Stomach smooth muscle (tissue), 2 donors: ENCODE results near the gene TTYH2.
A peak's percentile ranks its signal among the peaks of the same experiment; 100 is the strongest.

Source experiments
- H3K27ac ChIP-seq: one replicate; pipeline ENCODE4 v1.7.0; 2013; ENCODE audit warnings: mild to moderate bottlenecking, low read length, inconsistent platforms
- H3K27me3 ChIP-seq, 2 donors: one replicate each; pipeline ENCODE4 v1.7.0; 2013; ENCODE audit warnings: low read length in 2 of 2; ENCODE audit not compliant: insufficient read depth in 2 of 2, control insufficient read depth in 1 of 2
- H3K36me3 ChIP-seq, 2 donors: one replicate each; pipeline ENCODE4 v1.7.0; 2013; ENCODE audit warnings: low read length in 2 of 2; ENCODE audit not compliant: control insufficient read depth in 2 of 2, insufficient read depth in 2 of 2
- H3K4me1 ChIP-seq: one replicate; pipeline ENCODE4 v1.7.0; 2013; ENCODE audit warnings: low read length; ENCODE audit not compliant: control insufficient read depth, insufficient read depth
- H3K4me3 ChIP-seq, 2 donors: one replicate each; pipeline ENCODE4 v1.7.0; 2013; ENCODE audit warnings: low read length in 2 of 2
- H3K9ac ChIP-seq, 2 donors: one replicate each; pipeline ENCODE4 v1.7.0; 2013; ENCODE audit warnings: low read length in 2 of 2, mild to moderate bottlenecking in 1 of 2
- H3K9me3 ChIP-seq, 2 donors: one replicate each; pipeline ENCODE4 v1.7.0; 2013; ENCODE audit warnings: low read length in 2 of 2; ENCODE audit not compliant: control insufficient read depth in 2 of 2
- donor health status: healthy.
- donor health status: Pancreatic carcinoma.

The TTYH2 gene

GRCh38 chr17:74194682-74195081, 18.7 kb upstream of the TTYH2 start:
- Histone ChIP-seq H3K36me3 (no peaks in the 10 kb centered on the region), H3K4me3 (no peak overlapping the region), H3K9me3 (no peaks in the 10 kb centered on the region), H3K4me1 (peaks cover 7% of the 10 kb centered on the region), H3K27me3 (peaks cover 25 to 33% of the 10 kb centered on the region in 2 donors), H3K9ac (no peak overlapping the region), H3K27ac (no peak overlapping the region)

- Histone ChIP-seq H3K27ac (no peak overlapping the region), H3K36me3 (no peaks in the 10 kb centered on the region), H3K4me1 (peaks cover 9% of the 10 kb centered on the region), H3K9ac (no peak overlapping the region), H3K4me3 (no peak overlapping the region), H3K9me3 (no peaks in the 10 kb centered on the region), H3K27me3 (peaks cover 31 to 49% of the 10 kb centered on the region in 2 donors)
Measured at GRCh38 chr17:74196541-74197317, 16.6 kb upstream of the TTYH2 start.

- Histone ChIP-seq H3K9me3 (no peaks in the 10 kb centered on the region), H3K9ac (no peak overlapping the region), H3K36me3 (no peaks in the 10 kb centered on the region), H3K4me1 (peaks cover 9% of the 10 kb centered on the region), H3K4me3 (no peak overlapping the region), H3K27me3 (peaks cover 33 to 50% of the 10 kb centered on the region in 2 donors), H3K27ac (no peak overlapping the region)
Measured at GRCh38 chr17:74197801-74198200, 15.6 kb upstream of the TTYH2 start.

- no peaks in the 10 kb centered on the region for H3K36me3 ChIP-seq
- H3K9me3 ChIP-seq = no peaks in the 10 kb centered on the region
- H3K4me1 ChIP-seq = peaks cover 10% of the 10 kb centered on the region
- no peak overlapping the region for H3K27ac ChIP-seq
- no peak overlapping the region for H3K4me3 ChIP-seq
- no peak overlapping the region for H3K9ac ChIP-seq
- H3K27me3 ChIP-seq = peaks cover 33 to 48% of the 10 kb centered on the region in 2 donors
Measured at GRCh38 chr17:74198694-74199093, 14.7 kb upstream of the TTYH2 start.

- Histone ChIP-seq H3K9me3 (no peaks in the 10 kb centered on the region), H3K9ac (peak overlapping the region in 1 of 2 donors; percentile 36), H3K4me3 (peak overlapping the region in 1 of 2 donors; percentile 44), H3K4me1 (peaks cover 16% of the 10 kb centered on the region), H3K36me3 (no peaks in the 10 kb centered on the region), H3K27ac (no peak overlapping the region), H3K27me3 (peaks cover 33 to 48% of the 10 kb centered on the region in 2 donors)
Measured at GRCh38 chr17:74199306-74200092, 13.9 kb upstream of the TTYH2 start.

GRCh38 chr17:74200112-74200511, 13.3 kb upstream of the TTYH2 start:
- Histone ChIP-seq H3K9ac (no peak overlapping the region), H3K36me3 (peaks cover 1 to 4% of the 10 kb centered on the region in 2 donors), H3K4me3 (no peak overlapping the region), H3K9me3 (no peaks in the 10 kb centered on the region), H3K4me1 (peaks cover 22% of the 10 kb centered on the region), H3K27me3 (peaks cover 30 to 44% of the 10 kb centered on the region in 2 donors), H3K27ac (no peak overlapping the region)

GRCh38 chr17:74201250-74201649, 12.1 kb upstream of the TTYH2 start:
- H3K4me1 ChIP-seq = peaks cover 31% of the 10 kb centered on the region
- peaks cover 7 to 9% of the 10 kb centered on the region in 2 donors for H3K36me3 ChIP-seq
- H3K9me3 ChIP-seq = no peaks in the 10 kb centered on the region
- H3K9ac ChIP-seq = no peak overlapping the region
- H3K27me3 ChIP-seq = peaks cover 21 to 36% of the 10 kb centered on the region in 2 donors
- no peak overlapping the region for H3K4me3 ChIP-seq
- no peak overlapping the region for H3K27ac ChIP-seq

GRCh38 chr17:74201948-74202347, 11.4 kb upstream of the TTYH2 start:
- Histone ChIP-seq H3K4me1 (peaks cover 33% of the 10 kb centered on the region), H3K9ac (no peak overlapping the region), H3K36me3 (peaks cover 9 to 10% of the 10 kb centered on the region in 2 donors), H3K9me3 (no peaks in the 10 kb centered on the region), H3K4me3 (no peak overlapping the region), H3K27me3 (peaks cover 17 to 31% of the 10 kb centered on the region in 2 donors), H3K27ac (no peak overlapping the region)

GRCh38 chr17:74202938-74203337, 10.4 kb upstream of the TTYH2 start:
- Histone ChIP-seq H3K27ac (no peak overlapping the region), H3K36me3 (peaks cover 10 to 15% of the 10 kb centered on the region in 2 donors), H3K4me1 (peaks cover 33% of the 10 kb centered on the region), H3K27me3 (peaks cover 10 to 24% of the 10 kb centered on the region in 2 donors), H3K9me3 (no peaks in the 10 kb centered on the region), H3K4me3 (peak overlapping the region; percentile 95 to 97), H3K9ac (no peak overlapping the region)

GRCh38 chr17:74203439-74204240, 9.7 kb upstream of the TTYH2 start, which contains the start of gene RPL38:
RPL38 (plus strand) TSS chr17:74203678; CDS start chr17:74203956, 278 bp downstream.
- peak within 1 kb of the TSS; percentile 76 for H3K27ac ChIP-seq
- H3K9me3 ChIP-seq = no peaks in the 10 kb centered on the region
- H3K36me3 ChIP-seq = peaks cover 15 to 20% of the 10 kb centered on the region in 2 donors
- H3K4me1 ChIP-seq = peaks cover 33% of the 10 kb centered on the region
- peak within 1 kb of the TSS; percentile 95 to 97 for H3K4me3 ChIP-seq
- peak within 1 kb of the TSS; percentile 93 to 97 for H3K9ac ChIP-seq
- H3K27me3 ChIP-seq = peaks cover 10 to 23% of the 10 kb centered on the region in 2 donors
